Measurements from ENCODE around the gene ULK2.

GRCh38 chr17:19744492-19744891 is 123.2 kb downstream of the ULK2 start:
- TF ChIP-seq CTCF (IDR thresholded peaks at IDR 0.05 in 2 of 3, conservative IDR thresholded peaks at IDR 0.05 in 1 of 3; ENCODE audit: control insufficient read depth in 2 of 3, extremely low read depth in 1 of 3, insufficient read depth in 1 of 3, low read depth in 3 of 3, low read length in 3 of 3) (no peak), ZNF274 (IDR thresholded peaks at IDR 0.05; ENCODE audit: insufficient read depth, insufficient read length) (no peak), ZNF384 (IDR thresholded peaks at IDR 0.05; ENCODE audit: borderline replicate concordance, low read depth, low read length) (no peak), FOXM1 (IDR thresholded peaks at IDR 0.05; ENCODE audit: low read depth, low read length) (no peak), RAD21 (IDR thresholded peaks at IDR 0.05; ENCODE audit: insufficient read depth, low read depth, low read length) (no peak), KLF5 (IDR thresholded peaks at IDR 0.05; ENCODE audit: partially characterized antibody) (no peak), CBX5 (IDR thresholded peaks at IDR 0.05; ENCODE audit: low read depth) (no peak), RFX5 (IDR thresholded peaks at IDR 0.05; ENCODE audit: low read depth, low read length) (no peak), SIN3A (IDR thresholded peaks at IDR 0.05; ENCODE audit: low read depth, low read length) (no peak)
